Astrocyte (in vitro differentiated cells and primary cell): Measurements from ENCODE around the gene ABHD17A. TPM values are rescaled to one million over a fixed set of nuclear protein-coding genes. Genes with fewer than 3 reads are reported as not detected.

ENCODE experiments used
- DNase-seq: peaks from one replicate; pipeline ENCODE4 v3.0.0-alpha.2; 2010; ENCODE audit warnings: low read depth
- FAIRE-seq: peaks from 2 replicates; lab custom pipeline; 2011; peaks lifted over from hg19 to GRCh38; lab: Jason Lieb, UNC
- H2AFZ ChIP-seq: 2 replicates; pipeline ENCODE4 v1.6.0; 2012; ENCODE audit warnings: low read depth, low read length, inconsistent platforms
- H3K27ac ChIP-seq: 2 replicates; pipeline ENCODE4 v1.5.1; 2011; ENCODE audit warnings: low read depth, low read length, inconsistent platforms
- H3K27me3 ChIP-seq: 2 replicates; pipeline ENCODE4 v1.6.0; 2011; ENCODE audit warnings: low read length, inconsistent platforms; ENCODE audit not compliant: insufficient read depth
- H3K36me3 ChIP-seq: 2 replicates; pipeline ENCODE4 v1.5.1; 2011; ENCODE audit warnings: low read length, inconsistent platforms; ENCODE audit not compliant: insufficient read depth
- H3K4me1 ChIP-seq: 2 replicates; pipeline ENCODE4 v1.5.1; 2011; ENCODE audit warnings: low read length, inconsistent platforms; ENCODE audit not compliant: insufficient read depth
- H3K4me2 ChIP-seq: 2 replicates; pipeline ENCODE4 v1.6.0; 2012; ENCODE audit warnings: low read length, inconsistent platforms
- H3K4me3 ChIP-seq: 2 replicates; pipeline ENCODE4 v1.5.1; 2011; ENCODE audit warnings: low read depth, mild to moderate bottlenecking, low read length, inconsistent platforms; ENCODE audit not compliant: insufficient read depth
- H3K79me2 ChIP-seq: 2 replicates; pipeline ENCODE4 v1.6.0; 2012; ENCODE audit warnings: mild to moderate bottlenecking, low read length, inconsistent platforms; ENCODE audit not compliant: insufficient read depth
- H3K9ac ChIP-seq: 2 replicates; pipeline ENCODE4 v1.6.0; 2012; ENCODE audit warnings: mild to moderate bottlenecking, low read length, inconsistent platforms
- H3K9me3 ChIP-seq: 2 replicates; pipeline ENCODE4 v1.5.1; 2012; ENCODE audit warnings: low read depth, mild to moderate bottlenecking, low read length, inconsistent platforms; ENCODE audit not compliant: insufficient read depth
- H4K20me1 ChIP-seq: 2 replicates; pipeline ENCODE4 v1.6.0; 2012; ENCODE audit warnings: low read length, inconsistent platforms; ENCODE audit not compliant: insufficient read depth
- H3K27ac Mint-ChIP-seq: one replicate; pipeline ENCODE4 v1.8.0; 2021; ENCODE audit warnings: mild to moderate bottlenecking, mixed read lengths; ENCODE audit not compliant: unreplicated experiment
- H3K27me3 Mint-ChIP-seq: one replicate; pipeline ENCODE4 v1.8.0; 2021; ENCODE audit warnings: low read depth, mixed read lengths; ENCODE audit not compliant: unreplicated experiment
- H3K36me3 Mint-ChIP-seq: one replicate; pipeline ENCODE4 v1.8.0; 2021; ENCODE audit warnings: low read depth, mixed read lengths; ENCODE audit not compliant: unreplicated experiment
- H3K4me1 Mint-ChIP-seq: one replicate; pipeline ENCODE4 v1.8.0; 2021; ENCODE audit warnings: low read depth, mixed read lengths; ENCODE audit not compliant: unreplicated experiment
- H3K4me3 Mint-ChIP-seq: one replicate; pipeline ENCODE4 v1.8.0; 2021; ENCODE audit warnings: mild to moderate bottlenecking, moderate library complexity, mixed read lengths; ENCODE audit not compliant: unreplicated experiment
- H3K9me3 Mint-ChIP-seq: one replicate; pipeline ENCODE4 v1.8.0; 2021; ENCODE audit warnings: mild to moderate bottlenecking, mixed read lengths; ENCODE audit not compliant: unreplicated experiment
- CTCF ChIP-seq: IDR thresholded peaks from 2 replicates; pipeline ENCODE4 v1.5.1; 2011; ENCODE audit warnings: low read depth, mild to moderate bottlenecking, inconsistent platforms, low read length, moderate library complexity; ENCODE audit not compliant: insufficient read depth
- EZH2 ChIP-seq: IDR thresholded peaks from 2 replicates; pipeline ENCODE4 v1.6.1; 2012; ENCODE audit warnings: mild to moderate bottlenecking, low read length, inconsistent platforms; ENCODE audit not compliant: insufficient read depth
- total RNA-seq: library from RNA; stranded (reverse); gene quantifications from 2 replicates; pipeline ENCODE4 v1.2.1, GENCODE V29; 2021

The ABHD17A gene
- total RNA-seq, 1 donor from 2014 or later = 56.7 TPM

DNA sequence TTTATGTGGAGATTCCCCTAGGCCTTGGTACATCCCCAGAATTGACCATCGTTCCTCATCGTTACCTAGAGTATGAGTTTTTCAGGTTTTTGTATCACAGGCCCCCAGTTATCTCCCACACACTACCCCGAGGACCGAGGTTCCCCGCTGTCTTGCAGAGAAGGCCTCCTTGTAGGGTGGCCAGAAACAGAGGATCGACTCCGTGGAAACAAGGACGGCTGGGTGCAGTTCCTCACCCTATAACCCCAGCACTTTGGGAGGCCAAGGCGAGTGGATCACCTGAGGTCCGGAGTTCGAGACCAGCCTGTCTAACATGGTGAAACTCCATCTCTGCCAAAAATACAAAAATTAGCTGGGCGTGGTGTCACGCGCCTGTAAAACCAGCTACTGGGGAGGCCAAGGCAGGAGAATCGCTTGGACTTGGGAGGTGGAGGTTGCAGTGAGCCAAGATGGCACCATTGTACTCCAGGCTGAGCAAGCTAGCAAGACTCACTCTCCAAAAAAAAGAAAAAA, 20.6 kb upstream of the ABHD17A start:
- H3K4me1 Mint-ChIP-seq = peaks cover 7% of the 10 kb centered on the region
- no peak for TF ChIP-seq EZH2
- TF ChIP-seq CTCF = no peak
- Histone ChIP-seq H3K4me3 (peak overlapping the region; percentile 66), H3K27me3 (no peaks in the 10 kb centered on the region), H3K27ac (peak overlapping the region; percentile 75), H3K36me3 (no peaks in the 10 kb centered on the region), H3K4me1 (peaks cover 10% of the 10 kb centered on the region), H3K4me2 (peak overlapping the region; percentile 84), H3K9ac (peak overlapping the region; percentile 78), H2AFZ (peak overlapping the region; percentile 81), H4K20me1 (peaks cover 35% of the 10 kb centered on the region), H3K9me3 (no peaks in the 10 kb centered on the region), H3K79me2 (peaks cover 52% of the 10 kb centered on the region)
- no peaks in the 10 kb centered on the region for H3K36me3 Mint-ChIP-seq
- peak overlapping the region; percentile 93 for H3K4me3 Mint-ChIP-seq
- H3K27ac Mint-ChIP-seq = peak overlapping the region; percentile 90
- H3K27me3 Mint-ChIP-seq = no peaks in the 10 kb centered on the region
- no peaks in the 10 kb centered on the region for H3K9me3 Mint-ChIP-seq
- DNase-seq = no peak
- FAIRE-seq = no peak

- FAIRE-seq (peak; percentile 17), DNase-seq (peak; percentile 96)
- TF ChIP-seq EZH2 = no peak
- no peak for TF ChIP-seq CTCF
- Histone ChIP-seq H3K27ac (peak within 1 kb of the TSS; percentile 75), H3K4me3 (peak within 1 kb of the TSS; percentile 66), H3K4me2 (peak within 1 kb of the TSS; percentile 84), H3K9ac (peak within 1 kb of the TSS; percentile 78), H3K9me3 (no peaks in the 10 kb centered on the region), H3K79me2 (peaks cover 46% of the 10 kb centered on the region), H4K20me1 (peaks cover 29% of the 10 kb centered on the region), H3K36me3 (no peaks in the 10 kb centered on the region), H3K4me1 (peaks cover 10% of the 10 kb centered on the region), H2AFZ (peak within 1 kb of the TSS; percentile 81), H3K27me3 (no peaks in the 10 kb centered on the region)
- peaks cover 6% of the 10 kb centered on the region for H3K4me1 Mint-ChIP-seq
- H3K27ac Mint-ChIP-seq = peak within 1 kb of the TSS; percentile 90
- no peaks in the 10 kb centered on the region for H3K27me3 Mint-ChIP-seq
- H3K9me3 Mint-ChIP-seq = no peaks in the 10 kb centered on the region
- H3K4me3 Mint-ChIP-seq = peak within 1 kb of the TSS; percentile 93
- H3K36me3 Mint-ChIP-seq = no peaks in the 10 kb centered on the region
These were observed 20.0 kb upstream of the ABHD17A start, which contains the start of the genes ADAT3 and SCAMP4 for GRCh38 chr19:1905110-1905862. TSS of gene ADAT3 (plus strand) at chr19:1905399. CDS start at chr19:1912048, 6,649 bp downstream. TSS of gene SCAMP4 (plus strand) at chr19:1905399. CDS start at chr19:1915020, 9,621 bp downstream.

DNA sequence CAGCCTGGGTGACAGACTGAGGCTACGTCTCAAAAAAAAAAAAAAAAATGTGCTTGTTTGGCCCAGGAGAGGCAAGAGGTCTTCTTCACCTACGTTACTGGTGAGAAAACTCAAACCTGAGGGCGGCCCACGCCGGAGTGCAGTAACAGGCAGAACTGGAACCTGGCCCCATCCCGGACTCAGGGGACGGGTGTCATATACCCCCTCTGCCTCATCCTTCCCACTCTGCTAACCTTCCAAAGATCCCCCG, 19.5 kb upstream of the ABHD17A start:
- peak overlapping the region; percentile 27 for H2AFZ ChIP-seq
- H3K9me3 Mint-ChIP-seq = no peaks in the 10 kb centered on the region
- peaks cover 41% of the 10 kb centered on the region for H3K79me2 ChIP-seq
- peaks cover under 1% of the 10 kb centered on the region for H3K4me1 Mint-ChIP-seq
- no peaks in the 10 kb centered on the region for H3K27me3 Mint-ChIP-seq
- peak overlapping the region; percentile 51 for H3K4me3 Mint-ChIP-seq
- no peak for DNase-seq
- H3K4me2 ChIP-seq = peak overlapping the region; percentile 84
- peak overlapping the region; percentile 9 for H3K27ac Mint-ChIP-seq
- H3K4me3 ChIP-seq = peak overlapping the region; percentile 66
- no peaks in the 10 kb centered on the region for H3K36me3 Mint-ChIP-seq
- TF ChIP-seq EZH2 (no peak), CTCF (no peak)
- H3K9me3 ChIP-seq = no peaks in the 10 kb centered on the region
- H3K27me3 ChIP-seq = no peaks in the 10 kb centered on the region
- no peak overlapping the region for H3K9ac ChIP-seq
- peak overlapping the region; percentile 5 for H3K27ac ChIP-seq
- H3K36me3 ChIP-seq = no peaks in the 10 kb centered on the region
- peaks cover 8% of the 10 kb centered on the region for H3K4me1 ChIP-seq
- no peak for FAIRE-seq
- peaks cover 24% of the 10 kb centered on the region for H4K20me1 ChIP-seq
